Ovary (tissue), 9 donors: ENCODE data around the gene PCARE. TPM values are rescaled to one million over a fixed set of nuclear protein-coding genes. Genes with fewer than 3 reads are reported as not detected.
A peak's percentile ranks its signal among the peaks of the same experiment; 100 is the strongest.

Source experiments
- DNase-seq, 5 donors: peaks; one replicate each; pipeline ENCODE4 v3.0.0-alpha.2; 2019 to 2020
- H3K27ac ChIP-seq, 2 donors: fragments of 200-600 bp; one replicate each; pipeline versions ENCODE4 v1.5.1 to v1.8.0; 2019 to 2022
- H3K27me3 ChIP-seq: fragments of 200-600 bp; one replicate; pipeline ENCODE4 v1.8.0; 2022
- H3K36me3 ChIP-seq: fragments of 200-600 bp; sonication (generic); one replicate; pipeline ENCODE4 v1.5.1; 2019
- H3K4me1 ChIP-seq: one replicate; pipeline ENCODE4 v1.8.1; 2013; ENCODE audit warnings: mild to moderate bottlenecking, moderate library complexity; ENCODE audit not compliant: insufficient read depth
- H3K4me3 ChIP-seq: fragments of 200-600 bp; sonication (generic); one replicate; pipeline ENCODE4 v1.5.1; 2017
- H3K9me3 ChIP-seq, 2 donors: fragments of 200-600 bp in 1 of 2; sonication (generic) in 1 of 2; one replicate each; pipeline versions ENCODE4 v1.5.1 to v1.8.1; 2013 to 2019; ENCODE audit warnings: mild to moderate bottlenecking in 1 of 2, moderate library complexity in 1 of 2
- EP300 ChIP-seq: sonication (generic); formaldehyde crosslinking; IDR thresholded peaks from one replicate; pipeline ENCODE4 v1.6.1; 2017; ENCODE audit warnings: antibody characterized with exemption
- POLR2A ChIP-seq: fragments of 450-650 bp; IDR thresholded peaks from one replicate; pipeline ENCODE4 v1.6.1; 2017; ENCODE audit warnings: antibody characterized with exemption, mild to moderate bottlenecking, moderate library complexity
- WGBS, 3 donors: extraction: QIAGEN DNeasy Blood & Tissue Kit in 1 of 3; methylation state at CpG; one replicate each; pipeline versions ENCODE4 v1.1.5 to v1.1.7; 2013 to 2017; 5-methylcytosine and 5-hydroxymethylcytosine counted together
- intact Hi-C, 4 donors: fragments of 100-400 bp; cut with DNase I; formaldehyde crosslinking; loops; one replicate each; pipeline versions ENCODE4 v1.11.0 to v1.15.1; 2022 to 2023
- polyA plus RNA-seq, 2 donors: library from polyadenylated mRNA; stranded (reverse); fragments of 200-250 nt in 1 of 2; fragments of 350-450 nt in 1 of 2; fragmentation: Illumina TruSeq in 1 of 2; extraction: RNeasy Lipid Tissue Mini Kit (QIAGEN cat#74804) in 1 of 2; gene quantifications; one replicate each; pipeline ENCODE4 v1.2.3, GENCODE V29; 2013 to 2014
- total RNA-seq, 7 donors: library from RNA; depleted of rRNA in 2 of 7; stranded (reverse); fragments of >200 nt in 2 of 7; fragmentation: NEBNext Ultra II Directional in 3 of 7; extraction: Animal tissue kit (Norgen Biotek cat#: 25700) in 3 of 7; gene quantifications; one replicate each; pipeline versions ENCODE4 v1.1.0 to v1.2.4, GENCODE V29; 2016 to 2023
- TF ChIP-seq, protein P1 (sequence below), 3 donors: fragments of 450-650 bp in 2 of 3; fragments of 200-600 bp in 1 of 3; IDR thresholded peaks; one replicate each; pipeline versions ENCODE4 v1.5.1 to v1.8.0; 2016 to 2022; ENCODE audit warnings: antibody characterized with exemption in 3 of 3, mild to moderate bottlenecking in 1 of 3
- donor health status: DM: no; HTN: no; CAD: no; lungs with moderate emphysema.
- donor health status: DM: no; HTN: no; CAD: no.
- donor health status: Bipolar disorder and iron deficiency.
- donor health status: DM: yes; HTN: yes; CAD: no.
- donor health status: DM: no; HTN: no; CAD: no.
- donor health status: DM: yes; HTN: yes; CAD: no.

PCARE gene
- total and polyA plus RNA-seq, 9 donors = 0.08 to 0.50 (median 0.20) TPM

DNA sequence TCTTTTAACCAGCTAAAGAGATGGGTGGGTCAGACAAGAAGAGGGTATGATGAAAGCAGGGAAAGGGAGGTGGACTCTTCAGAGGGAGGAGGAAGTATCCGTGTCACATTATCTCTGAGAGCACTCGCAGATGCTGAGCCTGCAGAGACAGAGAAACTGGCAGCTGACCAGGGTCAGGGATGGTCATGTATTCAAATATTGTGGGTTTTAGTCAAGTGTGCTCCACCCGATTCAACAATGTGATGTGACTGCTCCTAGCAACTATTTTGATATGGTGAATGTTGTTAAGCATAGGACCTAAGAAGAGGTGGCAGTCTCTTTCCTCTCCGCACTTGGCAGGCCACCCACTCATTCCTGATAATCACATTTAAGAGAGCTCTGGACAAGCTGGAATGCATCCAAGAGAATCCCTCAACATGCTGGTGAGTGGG is 39.6 kb upstream of the PCARE start:
- peaks cover 4% of the 10 kb centered on the region for H3K4me1 ChIP-seq
- H3K36me3 ChIP-seq = no peaks in the 10 kb centered on the region
- no peak overlapping the region for H3K4me3 ChIP-seq
- TF ChIP-seq POLR2A (no peak), EP300 (no peak)
- TF ChIP-seq, protein P1, sequence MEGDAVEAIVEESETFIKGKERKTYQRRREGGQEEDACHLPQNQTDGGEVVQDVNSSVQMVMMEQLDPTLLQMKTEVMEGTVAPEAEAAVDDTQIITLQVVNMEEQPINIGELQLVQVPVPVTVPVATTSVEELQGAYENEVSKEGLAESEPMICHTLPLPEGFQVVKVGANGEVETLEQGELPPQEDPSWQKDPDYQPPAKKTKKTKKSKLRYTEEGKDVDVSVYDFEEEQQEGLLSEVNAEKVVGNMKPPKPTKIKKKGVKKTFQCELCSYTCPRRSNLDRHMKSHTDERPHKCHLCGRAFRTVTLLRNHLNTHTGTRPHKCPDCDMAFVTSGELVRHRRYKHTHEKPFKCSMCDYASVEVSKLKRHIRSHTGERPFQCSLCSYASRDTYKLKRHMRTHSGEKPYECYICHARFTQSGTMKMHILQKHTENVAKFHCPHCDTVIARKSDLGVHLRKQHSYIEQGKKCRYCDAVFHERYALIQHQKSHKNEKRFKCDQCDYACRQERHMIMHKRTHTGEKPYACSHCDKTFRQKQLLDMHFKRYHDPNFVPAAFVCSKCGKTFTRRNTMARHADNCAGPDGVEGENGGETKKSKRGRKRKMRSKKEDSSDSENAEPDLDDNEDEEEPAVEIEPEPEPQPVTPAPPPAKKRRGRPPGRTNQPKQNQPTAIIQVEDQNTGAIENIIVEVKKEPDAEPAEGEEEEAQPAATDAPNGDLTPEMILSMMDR (IDR thresholded peaks at IDR 0.05) = no peak
- peak in 3 of 5 donors; percentile 27 to 63 (median 49) for DNase-seq
- H3K27ac ChIP-seq = no peak overlapping the region
- no peaks in the 10 kb centered on the region for H3K9me3 ChIP-seq
- H3K27me3 ChIP-seq = no peaks in the 10 kb centered on the region
- WGBS, 3 donors = 42 to 54% (median 53%) methylated on average over 4 of the region's 4 CpGs
- intact Hi-C loops = loop anchor here in 1 of 4 donors (5.0 kb wide), 1 partner anchor 47 kb away; no protein-coding TSS in a partner anchor

GRCh38 chr2:29113027-29113686 is 38.8 kb upstream of the PCARE start:
- H3K27me3 ChIP-seq = no peaks in the 10 kb centered on the region
- intact Hi-C loops = loop anchor here in 1 of 4 donors (5.0 kb wide), 1 partner anchor 46 kb away; no protein-coding TSS in a partner anchor
- DNase-seq = no peak
- H3K4me3 ChIP-seq = no peak overlapping the region
- TF ChIP-seq EP300 (no peak), POLR2A (no peak)
- TF ChIP-seq, protein P1 (IDR thresholded peaks at IDR 0.05) = no peak
- no peaks in the 10 kb centered on the region for H3K9me3 ChIP-seq
- no peak overlapping the region for H3K27ac ChIP-seq
- no peaks in the 10 kb centered on the region for H3K36me3 ChIP-seq
- H3K4me1 ChIP-seq = peaks cover 4% of the 10 kb centered on the region
- 90 to 91% (median 90%) methylated on average over 5 of the region's 5 CpGs for WGBS, 3 donors

- Histone ChIP-seq H3K4me3 (no peak overlapping the region), H3K27me3 (no peaks in the 10 kb centered on the region), H3K27ac (no peak overlapping the region), H3K9me3 (no peaks in the 10 kb centered on the region), H3K4me1 (peaks cover 4% of the 10 kb centered on the region), H3K36me3 (no peaks in the 10 kb centered on the region)
- intact Hi-C loops = loop anchor here in 1 of 4 donors (5.0 kb wide), 1 partner anchor 45 kb away; no protein-coding TSS in a partner anchor
- TF ChIP-seq POLR2A (no peak), EP300 (no peak)
- TF ChIP-seq, protein P1 (IDR thresholded peaks at IDR 0.05) = no peak
- no peak for DNase-seq
These were observed 38.1 kb upstream of the PCARE start for GRCh38 chr2:29112379-29112778.

DNA sequence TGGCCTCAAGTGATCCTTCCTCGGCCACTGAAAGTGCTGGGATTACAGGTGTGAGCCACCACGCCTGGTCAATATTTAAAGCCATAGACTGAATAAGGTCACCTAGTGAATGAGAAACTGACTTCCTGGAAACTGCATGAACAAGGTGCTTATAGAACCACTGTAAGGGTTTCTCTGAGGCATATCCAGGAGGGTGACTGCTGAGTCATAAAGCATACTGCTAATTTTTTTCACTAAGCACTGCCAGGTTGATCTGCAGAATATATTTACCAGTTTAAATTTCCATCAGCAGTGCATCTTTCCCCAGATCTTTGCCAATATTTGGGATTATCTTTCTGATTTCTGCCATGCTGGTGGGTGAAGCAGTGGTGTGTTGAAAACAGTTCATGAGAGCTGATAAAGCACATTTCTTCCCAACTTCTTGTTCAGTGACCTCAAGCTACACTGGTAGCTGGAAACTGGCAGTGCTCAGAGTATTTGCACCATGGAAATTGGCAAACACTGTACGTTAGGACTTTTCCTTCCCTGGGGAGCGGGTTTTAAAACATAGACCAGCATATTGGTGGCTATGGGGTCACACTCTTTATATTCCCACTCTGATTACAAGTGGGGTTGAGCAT is 36.7 kb upstream of the PCARE start:
- no peak for DNase-seq
- no peak overlapping the region for H3K27ac ChIP-seq
- no peak overlapping the region for H3K4me3 ChIP-seq
- intact Hi-C loops = loop anchor here in 1 of 4 donors (5.0 kb wide), 1 partner anchor 44 kb away; no protein-coding TSS in a partner anchor
- H3K9me3 ChIP-seq = no peaks in the 10 kb centered on the region
- peaks cover 2% of the 10 kb centered on the region for H3K4me1 ChIP-seq
- H3K27me3 ChIP-seq = no peaks in the 10 kb centered on the region
- TF ChIP-seq, protein P1 (IDR thresholded peaks at IDR 0.05) = no peak
- TF ChIP-seq EP300 (no peak), POLR2A (no peak)
- WGBS, 3 donors = 83 to 84% (median 83%) methylated on average over 4 of the region's 4 CpGs
- H3K36me3 ChIP-seq = no peaks in the 10 kb centered on the region
